ENCODE measurements around the gene DPAGT1. TPM values are rescaled to one million over a fixed set of nuclear protein-coding genes. Genes with fewer than 3 reads are reported as not detected.
"Not testable (repeated sequence)": the region's sequence is repeated elsewhere in the genome, so short reads cannot be mapped to it uniquely, and the experiment has no call there.

Gene DPAGT1
- 8.4 TPM for total RNA-seq

DNA sequence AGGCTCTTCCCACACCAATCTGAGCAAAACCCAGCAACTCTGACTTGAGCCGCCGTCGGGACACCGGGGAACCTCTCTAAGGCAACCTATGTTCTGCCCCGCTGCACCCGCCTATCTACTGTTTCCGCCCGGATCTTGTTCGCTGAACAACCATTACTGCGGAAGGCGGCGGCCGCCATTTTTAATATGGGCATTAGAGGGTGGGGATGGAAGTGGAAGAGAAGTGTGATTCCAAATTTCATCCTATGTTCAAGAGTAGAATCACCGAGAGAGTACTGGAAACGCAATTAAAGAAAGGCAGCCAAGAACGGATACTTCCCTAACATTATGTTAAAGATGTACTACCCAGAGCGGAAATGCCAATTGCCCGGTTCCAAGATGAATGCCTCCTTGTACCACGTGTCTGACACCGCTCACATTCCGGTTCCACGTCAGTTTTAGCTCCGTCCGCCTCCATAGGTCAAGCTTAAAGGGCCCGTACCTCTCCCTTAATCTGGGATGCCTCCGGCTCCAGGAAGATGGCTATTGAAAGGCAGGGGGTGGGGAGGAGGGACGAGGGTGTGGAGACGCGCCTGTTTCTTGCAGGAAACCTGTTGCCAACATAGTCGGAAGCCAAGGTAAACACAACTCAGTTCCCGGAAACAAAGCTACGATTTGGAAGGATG lies at the start of gene DPAGT1:
Gene DPAGT1 (minus strand): TSS at position 95 of the 665 bp plus-strand sequence. CDS start 198 bp downstream, outside the sequence.
- Histone ChIP-seq H3K27me3 (ENCODE audit: control insufficient read depth in 3 of 3, insufficient read depth in 3 of 3, low read length in 3 of 3) (no peaks in the 10 kb centered on the region), H3K36me3 (ENCODE audit: control insufficient read depth in 3 of 3, insufficient read depth in 3 of 3, low read length in 3 of 3) (peaks cover 14 to 19% (median 15%) of the 10 kb centered on the region in 3 donors), H3K4me3 (ENCODE audit: low read length in 3 of 3) (peak within 1 kb of the TSS; percentile 88 to 90 (median 90)), H3K4me1 (ENCODE audit: control insufficient read depth in 3 of 3, insufficient read depth in 3 of 3, low read length in 3 of 3) (peaks cover 31 to 45% (median 35%) of the 10 kb centered on the region in 3 donors), H3K9ac (ENCODE audit: low read depth in 1 of 3, low read length in 3 of 3) (peak within 1 kb of the TSS; percentile 92 to 94 (median 93)), H3K9me3 (ENCODE audit: control insufficient read depth in 3 of 3, low read length in 3 of 3) (no peaks in the 10 kb centered on the region), H3K27ac (ENCODE audit: low read depth, low read length) (peak within 1 kb of the TSS; percentile 93)

GRCh38 chr11:119149786-119150275 lies 48.2 kb upstream of the DPAGT1 start:
- no peaks in the 10 kb centered on the region for H3K36me3 ChIP-seq (ENCODE audit: control insufficient read depth in 3 of 3, insufficient read depth in 3 of 3, low read length in 3 of 3)
- no peaks in the 10 kb centered on the region for H3K9me3 ChIP-seq (ENCODE audit: control insufficient read depth in 3 of 3, low read length in 3 of 3)
- peaks cover 10 to 29% (median 25%) of the 10 kb centered on the region in 3 donors for H3K27me3 ChIP-seq (ENCODE audit: control insufficient read depth in 3 of 3, insufficient read depth in 3 of 3, low read length in 3 of 3)
- H3K27ac ChIP-seq (ENCODE audit: low read depth, low read length) = no peak overlapping the region
- peaks cover 8 to 20% (median 12%) of the 10 kb centered on the region in 3 donors for H3K4me1 ChIP-seq (ENCODE audit: control insufficient read depth in 3 of 3, insufficient read depth in 3 of 3, low read length in 3 of 3)
- no peak overlapping the region for H3K4me3 ChIP-seq (ENCODE audit: low read length in 3 of 3)
- no peak overlapping the region for H3K9ac ChIP-seq (ENCODE audit: low read depth in 1 of 3, low read length in 3 of 3)

- Histone ChIP-seq H3K4me3 (ENCODE audit: low read length in 3 of 3) (peak within 1 kb of the TSS; percentile 67 to 70 (median 69)), H3K27ac (ENCODE audit: low read depth, low read length) (no peak within 1 kb of the TSS), H3K36me3 (ENCODE audit: control insufficient read depth in 3 of 3, insufficient read depth in 3 of 3, low read length in 3 of 3) (no peaks in the 10 kb centered on the region), H3K9ac (ENCODE audit: low read depth in 1 of 3, low read length in 3 of 3) (peak within 1 kb of the TSS; percentile 40 to 57 (median 45)), H3K4me1 (ENCODE audit: control insufficient read depth in 3 of 3, insufficient read depth in 3 of 3, low read length in 3 of 3) (peaks cover 8 to 20% (median 12%) of the 10 kb centered on the region in 3 donors), H3K9me3 (ENCODE audit: control insufficient read depth in 3 of 3, low read length in 3 of 3) (no peaks in the 10 kb centered on the region), H3K27me3 (ENCODE audit: control insufficient read depth in 3 of 3, insufficient read depth in 3 of 3, low read length in 3 of 3) (peaks cover 10 to 25% (median 25%) of the 10 kb centered on the region in 3 donors)
Observed at GRCh38 chr11:119149018-119149785, 47.5 kb upstream of the DPAGT1 start, which contains the start of gene ABCG4. TSS of gene ABCG4 (plus strand) at chr11:119149052. CDS start at chr11:119149966, 914 bp downstream.

DNA sequence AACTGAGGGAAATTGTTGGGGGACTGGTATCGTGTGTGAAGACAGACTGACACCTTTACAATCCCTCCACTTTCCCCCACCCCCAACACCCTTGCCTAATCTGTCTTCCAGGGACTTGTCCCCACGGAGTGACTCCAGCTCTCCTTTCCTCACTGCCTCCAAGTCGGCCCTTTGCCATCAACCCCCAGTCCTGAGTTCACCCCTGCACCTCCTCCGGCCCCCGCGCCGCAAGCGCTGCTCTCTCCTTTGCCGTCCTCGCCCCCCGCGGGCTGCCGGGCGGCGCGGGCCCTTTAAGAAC lies 47.0 kb upstream of the DPAGT1 start:
- H3K9me3 ChIP-seq (ENCODE audit: control insufficient read depth in 3 of 3, low read length in 3 of 3) = no peaks in the 10 kb centered on the region
- H3K27ac ChIP-seq (ENCODE audit: low read depth, low read length) = no peak overlapping the region
- peak overlapping the region; percentile 67 to 70 (median 69) for H3K4me3 ChIP-seq (ENCODE audit: low read length in 3 of 3)
- H3K36me3 ChIP-seq (ENCODE audit: control insufficient read depth in 3 of 3, insufficient read depth in 3 of 3, low read length in 3 of 3) = no peaks in the 10 kb centered on the region
- H3K4me1 ChIP-seq (ENCODE audit: control insufficient read depth in 3 of 3, insufficient read depth in 3 of 3, low read length in 3 of 3) = peaks cover 8 to 20% (median 12%) of the 10 kb centered on the region in 3 donors
- peak overlapping the region; percentile 5 to 57 (median 45) for H3K9ac ChIP-seq (ENCODE audit: low read depth in 1 of 3, low read length in 3 of 3)
- H3K27me3 ChIP-seq (ENCODE audit: control insufficient read depth in 3 of 3, insufficient read depth in 3 of 3, low read length in 3 of 3) = peaks cover 10 to 25% (median 25%) of the 10 kb centered on the region in 3 donors

GRCh38 chr11:119147604-119148333 lies 46.1 kb upstream of the DPAGT1 start:
- Histone ChIP-seq H3K9ac (ENCODE audit: low read depth in 1 of 3, low read length in 3 of 3) (peak overlapping the region in 2 of 3 donors; percentile 40 to 45), H3K4me3 (ENCODE audit: low read length in 3 of 3) (no peak overlapping the region)

GRCh38 chr11:119145551-119145950 lies 43.9 kb upstream of the DPAGT1 start:
- Histone ChIP-seq H3K4me3 (ENCODE audit: low read length in 3 of 3) (no peak overlapping the region), H3K27ac (ENCODE audit: low read depth, low read length) (no peak overlapping the region), H3K9me3 (ENCODE audit: control insufficient read depth in 3 of 3, low read length in 3 of 3) (no peaks in the 10 kb centered on the region), H3K27me3 (ENCODE audit: control insufficient read depth in 3 of 3, insufficient read depth in 3 of 3, low read length in 3 of 3) (peaks cover 8 to 24% (median 23%) of the 10 kb centered on the region in 3 donors), H3K4me1 (ENCODE audit: control insufficient read depth in 3 of 3, insufficient read depth in 3 of 3, low read length in 3 of 3) (peaks cover 8 to 20% (median 12%) of the 10 kb centered on the region in 3 donors), H3K9ac (ENCODE audit: low read depth in 1 of 3, low read length in 3 of 3) (no peak overlapping the region), H3K36me3 (ENCODE audit: control insufficient read depth in 3 of 3, insufficient read depth in 3 of 3, low read length in 3 of 3) (no peaks in the 10 kb centered on the region)

More at GRCh38 chr11:119147604-119148333, 46.1 kb upstream of the DPAGT1 start:
- H3K27me3 ChIP-seq (ENCODE audit: control insufficient read depth in 3 of 3, insufficient read depth in 3 of 3, low read length in 3 of 3) = peaks cover 8 to 28% (median 25%) of the 10 kb centered on the region in 3 donors
- H3K27ac ChIP-seq (ENCODE audit: low read depth, low read length) = no peak overlapping the region
- H3K4me1 ChIP-seq (ENCODE audit: control insufficient read depth in 3 of 3, insufficient read depth in 3 of 3, low read length in 3 of 3) = peaks cover 8 to 20% (median 12%) of the 10 kb centered on the region in 3 donors
- no peaks in the 10 kb centered on the region for H3K36me3 ChIP-seq (ENCODE audit: control insufficient read depth in 3 of 3, insufficient read depth in 3 of 3, low read length in 3 of 3)
- H3K9me3 ChIP-seq (ENCODE audit: control insufficient read depth in 3 of 3, low read length in 3 of 3) = no peaks in the 10 kb centered on the region

GRCh38 chr11:119144825-119145486 lies 43.3 kb upstream of the DPAGT1 start:
- peaks cover 8 to 19% (median 12%) of the 10 kb centered on the region in 3 donors for H3K4me1 ChIP-seq (ENCODE audit: control insufficient read depth in 3 of 3, insufficient read depth in 3 of 3, low read length in 3 of 3)
- no peak overlapping the region for H3K4me3 ChIP-seq (ENCODE audit: low read length in 3 of 3)
- H3K9ac ChIP-seq (ENCODE audit: low read depth in 1 of 3, low read length in 3 of 3) = no peak overlapping the region
- H3K27ac ChIP-seq (ENCODE audit: low read depth, low read length) = no peak overlapping the region
- peaks cover 8 to 19% (median 18%) of the 10 kb centered on the region in 3 donors for H3K27me3 ChIP-seq (ENCODE audit: control insufficient read depth in 3 of 3, insufficient read depth in 3 of 3, low read length in 3 of 3)
- no peaks in the 10 kb centered on the region for H3K9me3 ChIP-seq (ENCODE audit: control insufficient read depth in 3 of 3, low read length in 3 of 3)
- no peaks in the 10 kb centered on the region for H3K36me3 ChIP-seq (ENCODE audit: control insufficient read depth in 3 of 3, insufficient read depth in 3 of 3, low read length in 3 of 3)

GRCh38 chr11:119139276-119139675 lies 37.6 kb upstream of the DPAGT1 start:
- H3K36me3 ChIP-seq (ENCODE audit: control insufficient read depth in 3 of 3, insufficient read depth in 3 of 3, low read length in 3 of 3); H3K27ac ChIP-seq (ENCODE audit: low read depth, low read length); H3K9ac ChIP-seq (ENCODE audit: low read depth in 1 of 3, low read length in 3 of 3); H3K4me3 ChIP-seq (ENCODE audit: low read length in 3 of 3); H3K9me3 ChIP-seq (ENCODE audit: control insufficient read depth in 3 of 3, low read length in 3 of 3); H3K27me3 ChIP-seq (ENCODE audit: control insufficient read depth in 3 of 3, insufficient read depth in 3 of 3, low read length in 3 of 3); H3K4me1 ChIP-seq (ENCODE audit: control insufficient read depth in 3 of 3, insufficient read depth in 3 of 3, low read length in 3 of 3): not testable (repeated sequence)

DNA sequence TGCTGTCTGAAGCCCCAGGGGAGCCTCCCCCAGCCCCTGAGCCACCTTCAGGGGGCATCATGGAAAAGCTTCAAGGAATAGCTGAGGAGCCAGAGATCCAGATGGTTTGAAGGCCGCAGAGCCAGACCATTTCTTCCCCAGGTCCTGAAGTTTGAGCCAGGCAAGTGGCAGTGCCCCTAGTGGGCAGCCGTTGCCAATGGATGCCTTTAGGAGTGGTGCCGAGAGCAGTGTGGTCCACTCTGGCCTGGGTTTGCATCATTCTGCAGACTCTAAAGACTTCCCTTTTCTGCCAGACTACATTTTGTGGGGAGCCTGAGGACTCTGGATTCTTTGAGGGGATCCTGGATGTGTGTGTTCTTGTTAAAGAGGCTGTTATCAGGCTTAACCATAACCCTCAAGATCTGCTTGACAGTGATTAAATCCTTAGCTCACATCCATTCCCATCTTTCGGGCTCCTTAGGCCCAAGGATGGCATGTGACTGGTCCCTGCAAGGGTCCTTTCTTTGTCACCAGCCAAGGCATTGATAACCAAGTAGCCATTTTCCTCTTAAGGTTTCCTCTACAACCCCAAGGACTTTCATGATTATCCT lies 32.8 kb upstream of the DPAGT1 start:
- H3K4me3 ChIP-seq (ENCODE audit: low read length in 3 of 3) = no peak overlapping the region
- no peaks in the 10 kb centered on the region for H3K4me1 ChIP-seq (ENCODE audit: control insufficient read depth in 3 of 3, insufficient read depth in 3 of 3, low read length in 3 of 3)
- H3K9me3 ChIP-seq (ENCODE audit: control insufficient read depth in 3 of 3, low read length in 3 of 3) = no peaks in the 10 kb centered on the region
- H3K9ac ChIP-seq (ENCODE audit: low read depth in 1 of 3, low read length in 3 of 3) = no peak overlapping the region
- H3K27me3 ChIP-seq (ENCODE audit: control insufficient read depth in 3 of 3, insufficient read depth in 3 of 3, low read length in 3 of 3) = peaks cover 0 to 3% (median 0%) of the 10 kb centered on the region in 3 donors
- H3K36me3 ChIP-seq (ENCODE audit: control insufficient read depth in 3 of 3, insufficient read depth in 3 of 3, low read length in 3 of 3) = peaks cover 34 to 48% (median 45%) of the 10 kb centered on the region in 3 donors
- H3K27ac ChIP-seq (ENCODE audit: low read depth, low read length) = no peak overlapping the region
